HUDEP-2 (cell line): ENCODE measurements around the gene IMPA2.

Source experiments
- DNase-seq, 76 experiments: peaks; one replicate each; lab custom pipeline; 2025; ENCODE audit not compliant: unreplicated experiment in 76 of 76; lab: John Stamatoyannopoulos, UW

IMPA2 gene

DNA sequence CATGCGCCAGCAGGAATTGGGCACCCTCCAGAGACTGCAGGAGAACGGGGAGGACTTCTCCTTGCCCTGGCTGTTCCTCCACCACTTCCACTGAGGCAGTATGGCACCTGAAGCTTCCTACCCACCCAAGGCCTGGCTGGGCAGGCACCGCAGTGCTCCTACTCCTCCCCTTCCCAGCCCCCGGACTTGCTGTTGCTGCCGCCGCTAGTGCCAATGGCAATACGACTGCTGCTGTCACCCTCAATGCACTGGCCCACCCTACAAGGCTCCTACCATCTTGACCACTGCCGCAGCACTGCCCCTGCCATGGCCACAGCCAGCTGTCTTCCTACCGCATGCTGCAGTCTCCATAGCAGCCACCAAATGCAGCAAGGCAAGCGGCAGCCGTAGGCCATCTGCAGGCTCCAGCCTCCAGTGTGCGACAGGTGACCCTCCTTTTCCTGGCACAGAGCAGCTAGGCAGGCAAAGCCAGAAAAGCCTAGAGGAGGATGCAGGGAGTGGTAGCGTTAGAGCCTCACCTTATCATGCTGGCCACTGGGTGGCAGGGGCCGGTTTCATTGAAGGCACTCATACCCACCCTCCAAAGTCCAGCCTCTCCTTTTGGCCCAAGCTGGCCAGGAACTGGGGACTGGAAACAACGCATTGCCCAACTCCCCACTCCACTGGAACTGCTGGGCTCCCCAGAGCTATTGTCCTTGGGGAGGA, 64.9 kb downstream of the IMPA2 start:
- DNase-seq: no peak

DNA sequence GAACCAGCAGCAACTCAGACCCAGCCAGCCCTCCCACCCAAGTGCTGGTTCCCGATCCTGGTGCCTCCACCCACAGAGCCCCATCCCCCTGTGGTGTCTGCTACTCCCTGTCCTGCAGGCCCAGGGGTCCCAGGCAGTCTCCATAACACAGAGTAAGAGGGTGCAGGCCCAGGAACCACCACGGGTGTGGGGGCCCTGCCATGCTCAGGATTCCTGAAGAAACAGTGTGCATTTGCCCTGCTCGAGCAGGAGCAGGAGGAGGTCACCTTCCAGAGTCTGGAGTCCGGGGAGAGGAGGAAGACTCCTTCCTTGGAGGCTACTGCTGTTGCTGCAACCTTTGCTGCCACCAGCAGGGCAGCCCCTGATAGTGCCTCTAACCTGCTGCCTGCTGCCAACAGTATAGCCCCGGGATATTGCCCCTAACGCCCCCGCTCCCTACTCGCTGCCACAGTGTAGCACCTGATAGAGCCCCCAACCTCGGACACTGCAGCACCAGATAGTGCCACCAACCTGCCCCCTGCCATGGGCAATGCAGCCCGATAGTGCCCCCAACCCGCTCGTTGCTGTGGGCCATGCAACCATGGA, 65.5 kb downstream of the IMPA2 start:
- DNase-seq: no peak

DNA sequence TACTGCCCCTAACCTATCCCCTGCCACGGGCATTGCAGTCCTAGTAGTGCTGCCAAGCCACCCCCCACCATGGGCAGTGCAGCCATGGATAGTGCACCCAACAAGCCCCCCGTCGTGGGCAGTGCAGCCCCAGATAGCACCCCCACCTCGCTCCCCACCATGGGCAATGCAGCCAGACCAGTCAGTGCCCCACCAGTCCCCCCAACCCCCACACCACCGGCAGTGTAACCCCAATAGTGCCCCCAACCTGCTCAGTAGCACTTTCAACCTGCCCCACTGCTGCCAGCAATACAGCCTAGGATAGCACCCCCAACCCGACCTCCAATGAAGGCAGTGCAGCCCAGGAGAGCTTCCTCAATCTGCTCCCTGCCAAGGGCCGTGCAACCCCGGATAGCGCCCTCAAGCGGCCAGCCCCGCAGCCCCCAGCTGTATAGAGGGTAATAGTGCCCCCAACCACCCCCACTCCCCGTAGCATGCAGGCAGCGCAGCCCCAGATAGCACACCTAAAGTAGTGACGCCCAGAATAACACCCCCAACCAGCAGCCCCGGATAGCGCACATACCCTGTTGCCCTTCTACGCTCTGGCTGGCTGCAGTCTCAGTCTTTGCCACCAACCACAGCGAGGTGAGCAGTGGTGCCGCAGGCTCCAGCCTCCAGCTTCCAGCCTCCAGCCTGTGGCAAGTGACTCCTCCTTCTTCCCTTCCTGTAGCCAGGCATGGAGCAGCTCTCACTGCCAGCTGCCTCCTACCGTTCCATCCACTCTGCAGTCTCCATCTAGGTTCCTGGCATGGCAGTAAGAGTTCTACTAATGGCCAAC, 66.9 kb downstream of the IMPA2 start:
- DNase-seq: no peak

- DNase-seq: no peak
Observed at GRCh38 chr18:12048827-12049175, 67.5 kb downstream of the IMPA2 start.

- DNase-seq: no peak
Observed at GRCh38 chr18:12049978-12050811, 68.9 kb downstream of the IMPA2 start.

GRCh38 chr18:12052866-12053265, 71.6 kb downstream of the IMPA2 start:
- no peak for DNase-seq

GRCh38 chr18:12053289-12053688, 72.0 kb downstream of the IMPA2 start:
- no peak for DNase-seq

DNA sequence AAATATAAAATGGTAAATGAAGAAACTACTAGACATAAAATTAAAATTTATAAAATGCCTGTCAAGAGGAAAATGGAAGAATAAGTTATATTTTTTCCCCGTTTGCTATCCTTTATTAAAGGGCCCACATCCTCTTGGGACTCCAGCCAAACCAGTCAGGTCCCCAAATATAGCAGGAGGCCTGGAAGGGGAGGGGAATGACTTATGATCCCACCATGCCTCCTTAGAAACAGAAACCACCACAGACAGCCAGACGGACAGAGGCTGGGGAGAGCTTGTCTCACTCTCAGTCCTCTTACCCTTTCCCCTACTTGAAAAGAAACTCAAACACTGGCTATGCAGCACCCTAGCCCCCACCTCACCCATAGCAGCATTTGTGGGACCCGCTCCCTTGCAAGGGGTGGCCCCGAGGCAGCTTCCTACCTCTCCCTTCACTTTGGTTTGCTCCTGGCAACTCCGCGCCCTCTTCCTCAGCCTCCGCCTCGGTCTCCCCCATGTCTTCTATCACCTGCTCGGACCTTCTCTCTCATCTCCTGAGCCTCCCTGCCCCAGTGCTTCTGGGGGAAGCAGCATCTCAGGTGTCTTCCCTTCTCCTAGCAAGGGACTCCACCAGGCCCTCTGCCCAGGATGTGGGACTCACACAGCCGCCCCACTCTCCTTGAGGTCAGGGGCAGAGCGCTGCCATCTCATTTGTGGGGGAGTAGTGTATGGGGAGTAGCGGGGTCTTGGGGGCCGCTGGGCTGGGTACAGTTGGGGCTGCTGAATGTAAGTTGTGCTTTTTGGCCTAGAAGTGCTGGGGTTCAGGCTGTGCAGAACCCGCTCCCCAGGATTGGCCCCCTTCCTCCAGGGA, 75.0 kb downstream of the IMPA2 start:
- DNase-seq: no peak

DNA sequence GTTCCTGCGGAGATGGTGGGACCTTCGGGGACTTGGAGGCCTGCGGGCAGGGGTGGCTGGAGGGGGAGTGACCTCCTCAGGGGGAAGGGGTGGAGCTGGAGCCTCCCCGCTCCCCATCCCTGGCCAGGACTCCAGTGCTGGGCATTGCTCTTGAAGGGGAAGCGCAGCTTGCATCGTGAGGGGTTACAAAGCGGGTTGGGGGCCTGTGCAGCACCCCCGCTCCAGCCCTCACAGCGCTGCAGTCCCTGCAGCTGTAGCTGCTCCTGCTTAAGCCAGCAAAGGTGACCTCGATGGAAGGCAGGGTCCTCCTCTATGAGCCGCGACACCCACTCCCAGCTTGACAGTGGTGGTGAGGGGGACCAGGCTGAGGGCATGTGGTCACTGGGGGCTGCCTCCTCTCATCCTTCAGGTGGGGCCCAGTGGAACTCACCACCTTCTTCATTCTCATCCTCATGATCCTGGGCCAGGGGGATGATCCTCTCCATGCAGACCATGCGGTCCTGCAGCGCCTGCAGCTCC, 75.6 kb downstream of the IMPA2 start:
- DNase-seq: no peak

DNA sequence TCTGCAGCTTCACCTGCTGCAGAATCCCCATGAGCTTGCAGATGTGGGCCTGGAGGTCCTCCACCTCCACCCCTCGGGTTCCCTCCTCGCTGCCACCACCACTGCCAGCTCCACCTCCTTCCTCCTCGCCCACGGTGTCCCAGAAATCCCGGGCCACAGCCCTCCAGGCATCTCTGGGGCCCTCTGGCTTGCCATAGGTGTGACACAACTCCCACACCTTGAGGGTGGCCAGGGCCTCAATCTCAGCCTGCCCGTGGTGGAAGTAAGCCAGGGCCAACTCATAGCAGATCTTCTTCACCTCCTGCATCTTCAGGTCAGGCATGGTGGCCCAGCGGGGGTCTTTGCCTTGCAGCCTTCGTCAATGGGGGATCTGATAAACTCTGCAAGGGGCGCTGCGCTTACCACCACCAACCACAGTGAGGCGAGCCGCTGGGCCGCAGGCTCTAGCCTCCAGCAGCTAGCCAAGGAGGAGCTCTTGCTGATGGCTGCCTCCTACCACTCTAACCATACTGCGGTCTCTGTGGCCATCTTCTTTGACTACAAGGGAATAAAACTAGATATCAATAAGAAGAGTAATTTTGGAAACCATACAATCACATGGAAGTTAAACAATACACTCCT, 76.2 kb downstream of the IMPA2 start:
- no peak for DNase-seq

GRCh38 chr18:12059334-12060181, 78.3 kb downstream of the IMPA2 start:
- no peak for DNase-seq

GRCh38 chr18:12060182-12060870, 79.0 kb downstream of the IMPA2 start:
- DNase-seq: no peak

DNA sequence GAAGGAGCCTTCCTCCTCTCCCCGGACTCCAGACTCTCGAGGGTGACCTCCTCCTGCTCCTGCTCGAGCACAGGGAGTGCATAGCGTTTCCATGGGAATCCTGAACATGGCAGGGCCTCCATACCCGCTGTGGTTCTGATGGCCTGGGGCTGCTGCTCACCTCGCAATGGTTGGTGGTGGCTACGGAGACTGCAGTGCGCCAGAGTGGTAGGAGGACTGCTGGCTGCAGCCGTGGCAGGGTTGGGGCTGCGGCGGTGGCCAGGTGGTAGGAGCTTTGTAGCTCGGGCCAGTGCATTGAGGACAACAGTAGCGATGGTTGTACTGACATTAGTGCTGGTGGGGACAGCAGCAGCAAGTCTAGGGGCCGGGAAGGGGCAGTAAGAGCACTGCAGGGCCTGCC, 80.4 kb downstream of the IMPA2 start:
- DNase-seq: no peak

GRCh38 chr18:12062974-12063373, 81.7 kb downstream of the IMPA2 start:
- DNase-seq: no peak

GRCh38 chr18:12064086-12064763, 82.9 kb downstream of the IMPA2 start:
- no peak for DNase-seq

GRCh38 chr18:12065397-12065796, 84.1 kb downstream of the IMPA2 start:
- no peak for DNase-seq

DNA sequence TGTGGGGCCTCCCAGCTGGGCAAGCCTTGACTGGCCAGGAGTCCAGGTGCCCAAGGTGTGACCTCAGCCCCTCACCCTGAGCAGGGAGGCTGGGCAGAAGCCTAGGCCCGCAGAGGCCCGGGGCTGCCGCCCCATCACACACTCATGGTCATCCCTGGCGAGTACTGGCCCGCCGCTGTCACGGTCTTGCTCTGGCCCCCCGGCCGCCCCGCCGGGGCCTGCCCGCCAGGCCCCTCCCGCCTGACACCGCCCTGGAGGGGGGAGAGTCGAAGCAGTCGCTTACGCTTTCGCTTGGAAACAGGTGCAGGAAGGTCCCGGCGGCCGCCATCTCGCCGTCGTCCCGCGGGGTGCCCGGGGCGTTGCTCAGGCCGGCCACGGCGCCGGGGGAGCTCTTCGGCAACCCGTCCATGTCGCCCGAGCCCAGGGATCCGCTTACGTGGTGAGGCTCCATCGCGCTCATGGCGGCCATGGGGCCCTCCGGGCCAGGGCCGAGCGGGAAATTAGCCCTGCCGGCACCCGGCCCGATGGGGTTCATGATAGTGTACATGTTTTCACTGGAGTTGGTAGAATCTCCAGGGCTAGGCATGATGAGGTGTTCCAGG, 85.7 kb downstream of the IMPA2 start:
- no peak for DNase-seq
